SK-N-SH treated with all-trans-retinoic acid at 6 μM for 48 hours (cell line): ENCODE data around the gene AAK1.

ENCODE experiments used
- ATAC-seq: fragments of 200-7000 bp; cut with Tn5 transposase; 3 replicates; pipeline ENCODE4 v1.9.1; 2020; ENCODE audit warnings: mild to moderate bottlenecking, moderate library complexity
- ARNTL ChIP-seq: fragments of 450-650 bp; formaldehyde crosslinking; IDR thresholded peaks from 2 replicates; pipeline ENCODE4 v1.5.0; 2020; ENCODE audit warnings: low read depth, mild to moderate bottlenecking, moderate library complexity, borderline replicate concordance
- CSDC2 ChIP-seq: fragments of 250-450 bp; sonication (Bioruptor Pico); IDR thresholded peaks from 2 replicates; pipeline ENCODE4 v1.5.0; 2020; ENCODE audit warnings: mild to moderate bottlenecking, moderate library complexity
- CSRNP3 ChIP-seq: fragments of 250-450 bp; sonication (Bioruptor Pico); IDR thresholded peaks from 2 replicates; pipeline ENCODE4 v1.5.1; 2021; ENCODE audit warnings: mild to moderate bottlenecking, moderate library complexity
- GLIS3 ChIP-seq: fragments of 250-450 bp; sonication (Bioruptor Pico); IDR thresholded peaks from 2 replicates; pipeline ENCODE4 v1.5.0; 2020; ENCODE audit warnings: mild to moderate bottlenecking, moderate library complexity
- ISL1 ChIP-seq: fragments of 250-450 bp; sonication (Bioruptor Pico); IDR thresholded peaks from 2 replicates; pipeline ENCODE4 v2.1.2; 2022; ENCODE audit warnings: mild to moderate bottlenecking, moderate library complexity
- OSR1 ChIP-seq: fragments of 250-450 bp; sonication (Bioruptor Pico); IDR thresholded peaks from 2 replicates; pipeline ENCODE4 v1.8.0; 2022; ENCODE audit warnings: moderate library complexity, mild to moderate bottlenecking, inconsistent platforms
- POU6F1 ChIP-seq: fragments of 250-450 bp; sonication (Bioruptor Pico); IDR thresholded peaks from 2 replicates; pipeline ENCODE4 v1.8.0; 2021; ENCODE audit warnings: low read depth, mild to moderate bottlenecking, moderate library complexity, borderline replicate concordance
- PPARA ChIP-seq: fragments of 250-450 bp; sonication (Bioruptor Pico); IDR thresholded peaks from 2 replicates; pipeline ENCODE4 v1.5.0; 2020; ENCODE audit warnings: mild to moderate bottlenecking, borderline replicate concordance
- RARB ChIP-seq: fragments of 250-450 bp; sonication (Bioruptor Pico); IDR thresholded peaks from 2 replicates; pipeline ENCODE4 v1.8.0; 2021; ENCODE audit warnings: mild to moderate bottlenecking, moderate library complexity
- SNAI2 ChIP-seq: fragments of 250-450 bp; sonication (Bioruptor Pico); IDR thresholded peaks from 2 replicates; pipeline ENCODE4 v1.5.0; 2020; ENCODE audit warnings: mild to moderate bottlenecking, moderate library complexity
- TOX ChIP-seq: fragments of 250-450 bp; sonication (Bioruptor Pico); IDR thresholded peaks from 2 replicates; pipeline ENCODE4 v1.8.0; 2021; ENCODE audit warnings: mild to moderate bottlenecking, moderate library complexity, borderline replicate concordance
- ZC3H10 ChIP-seq: fragments of 250-450 bp; sonication (Bioruptor Pico); IDR thresholded peaks from 2 replicates; pipeline ENCODE4 v1.5.1; 2021; ENCODE audit warnings: mild to moderate bottlenecking, moderate library complexity
- ZFP3 ChIP-seq: fragments of 250-450 bp; sonication (Bioruptor Pico); IDR thresholded peaks from 2 replicates; pipeline ENCODE4 v1.5.0; 2020; ENCODE audit warnings: mild to moderate bottlenecking, moderate library complexity
- ZFP30 ChIP-seq: fragments of 450-650 bp; formaldehyde crosslinking; IDR thresholded peaks from 2 replicates; pipeline ENCODE4 v1.5.0; 2022; ENCODE audit warnings: mild to moderate bottlenecking, moderate library complexity
- ZNF565 ChIP-seq: fragments of 450-650 bp; formaldehyde crosslinking; conservative IDR thresholded peaks from 2 replicates; pipeline ENCODE4 v1.5.0; 2020; ENCODE audit warnings: low read depth, mild to moderate bottlenecking, moderate library complexity
- ZNF70 ChIP-seq: fragments of 450-650 bp; formaldehyde crosslinking; IDR thresholded peaks from 2 replicates; pipeline ENCODE4 v1.5.0; 2020; ENCODE audit warnings: mild to moderate bottlenecking, moderate library complexity
- ZNF8 ChIP-seq: fragments of 450-650 bp; formaldehyde crosslinking; IDR thresholded peaks from 2 replicates; pipeline ENCODE4 v1.5.0; 2020; ENCODE audit warnings: mild to moderate bottlenecking, moderate library complexity
- TF ChIP-seq, protein P1 (sequence below): fragments of 250-450 bp; sonication (Bioruptor Pico); IDR thresholded peaks from 2 replicates; pipeline ENCODE4 v1.8.0; 2020; ENCODE audit warnings: mild to moderate bottlenecking, moderate library complexity, borderline replicate concordance
- TF ChIP-seq, protein P2 (sequence below): fragments of 250-450 bp; sonication (Bioruptor Pico); IDR thresholded peaks from 2 replicates; pipeline ENCODE4 v1.5.0; 2020; ENCODE audit warnings: mild to moderate bottlenecking, moderate library complexity

The AAK1 gene

DNA sequence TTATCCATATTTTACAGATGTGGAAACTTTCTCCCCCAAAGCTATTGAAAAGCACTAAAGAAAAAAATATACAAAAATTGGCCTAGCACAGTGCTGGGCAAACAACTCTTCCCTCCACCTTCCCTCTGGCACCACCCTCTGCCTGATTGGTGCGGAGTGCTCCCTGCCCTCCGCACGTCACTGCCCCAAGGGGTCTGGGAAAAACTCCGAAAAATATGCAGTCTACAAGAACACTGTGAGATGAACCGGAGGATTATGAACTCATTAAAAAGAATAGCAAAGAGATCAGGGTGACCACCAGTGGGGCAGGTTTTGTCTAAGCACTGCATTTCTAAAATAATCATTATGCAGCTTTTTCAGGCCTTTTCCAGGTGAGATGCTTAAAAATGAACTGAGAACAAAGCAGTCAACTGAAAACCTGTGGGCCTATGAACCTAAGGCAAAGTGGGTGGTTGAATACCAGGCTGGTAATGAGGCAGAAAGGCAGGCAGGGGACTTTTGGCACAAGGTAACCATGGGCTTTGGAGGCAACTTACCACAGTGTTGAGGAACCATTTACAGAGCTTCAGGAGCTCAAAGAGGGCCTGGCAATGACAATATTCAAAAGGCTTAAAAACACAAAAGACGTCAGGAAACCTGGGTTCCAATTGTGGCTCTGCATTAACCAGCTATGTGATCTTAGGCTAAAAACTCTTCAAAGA is 57.5 kb downstream of the AAK1 start:
- TF ChIP-seq RARB, result no peak
- TF ChIP-seq, protein P1, sequence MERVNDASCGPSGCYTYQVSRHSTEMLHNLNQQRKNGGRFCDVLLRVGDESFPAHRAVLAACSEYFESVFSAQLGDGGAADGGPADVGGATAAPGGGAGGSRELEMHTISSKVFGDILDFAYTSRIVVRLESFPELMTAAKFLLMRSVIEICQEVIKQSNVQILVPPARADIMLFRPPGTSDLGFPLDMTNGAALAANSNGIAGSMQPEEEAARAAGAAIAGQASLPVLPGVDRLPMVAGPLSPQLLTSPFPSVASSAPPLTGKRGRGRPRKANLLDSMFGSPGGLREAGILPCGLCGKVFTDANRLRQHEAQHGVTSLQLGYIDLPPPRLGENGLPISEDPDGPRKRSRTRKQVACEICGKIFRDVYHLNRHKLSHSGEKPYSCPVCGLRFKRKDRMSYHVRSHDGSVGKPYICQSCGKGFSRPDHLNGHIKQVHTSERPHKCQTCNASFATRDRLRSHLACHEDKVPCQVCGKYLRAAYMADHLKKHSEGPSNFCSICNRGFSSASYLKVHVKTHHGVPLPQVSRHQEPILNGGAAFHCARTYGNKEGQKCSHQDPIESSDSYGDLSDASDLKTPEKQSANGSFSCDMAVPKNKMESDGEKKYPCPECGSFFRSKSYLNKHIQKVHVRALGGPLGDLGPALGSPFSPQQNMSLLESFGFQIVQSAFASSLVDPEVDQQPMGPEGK, result no peak
- no peak for TF ChIP-seq ARNTL (CRISPR knock-in tag)
- TF ChIP-seq ZFP30, result no peak
- TF ChIP-seq OSR1 (CRISPR knock-in tag), result no peak
- TF ChIP-seq ISL1, result no peak
- no peak for TF ChIP-seq ZNF8 (CRISPR knock-in tag)
- ATAC-seq, result no peak

DNA sequence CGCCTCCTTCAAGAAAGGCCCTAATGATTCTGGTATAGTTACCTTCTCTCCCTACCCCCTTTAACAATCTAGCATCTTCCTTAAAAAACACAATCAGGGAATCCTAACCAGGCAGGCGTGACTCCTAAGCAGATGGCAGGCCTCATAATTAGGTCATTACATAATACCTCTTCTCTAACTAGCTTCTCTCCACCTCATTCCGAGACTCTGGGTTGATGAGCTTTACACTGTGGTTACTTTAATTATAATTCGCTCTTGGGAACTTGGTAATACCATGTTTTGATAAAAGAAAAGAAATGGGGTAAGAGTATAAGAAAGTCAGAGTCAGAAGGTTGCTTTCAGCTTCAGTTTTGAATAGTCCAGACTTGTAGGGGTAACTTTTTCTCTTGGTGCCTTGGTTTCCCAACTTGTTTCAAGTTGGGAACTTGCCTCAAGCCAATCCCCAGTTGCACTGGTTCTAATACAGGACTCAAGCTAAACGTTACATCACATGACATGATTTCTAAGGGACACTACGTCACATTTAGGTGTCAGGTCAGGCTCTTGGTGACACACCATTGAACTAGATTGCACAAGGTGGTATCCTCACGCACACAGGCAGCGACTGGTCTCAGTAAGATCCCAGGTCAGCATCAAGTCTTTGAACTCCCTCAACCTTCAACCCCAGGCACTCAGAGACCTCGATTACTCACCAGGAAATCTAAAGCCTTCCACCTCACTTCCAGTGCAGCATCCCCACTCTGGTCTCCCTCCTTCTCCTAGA is 59.2 kb downstream of the AAK1 start:
- no peak for TF ChIP-seq ZC3H10 (CRISPR knock-in tag)
- no peak for TF ChIP-seq ZNF70 (CRISPR knock-in tag)
- no peak for ATAC-seq

GRCh38 chr2:69583321-69583833 is 60.2 kb downstream of the AAK1 start:
- TF ChIP-seq POU6F1 (CRISPR knock-in tag) (no peak), ZFP3 (no peak), SNAI2 (CRISPR knock-in tag) (no peak), PPARA (CRISPR knock-in tag) (no peak), ZNF565 (CRISPR knock-in tag) (no peak), ZNF8 (CRISPR knock-in tag) (no peak), GLIS3 (CRISPR knock-in tag) (no peak), ZC3H10 (CRISPR knock-in tag) (no peak), ARNTL (CRISPR knock-in tag) (no peak), CSDC2 (CRISPR knock-in tag) (no peak), TOX (CRISPR knock-in tag) (no peak), CSRNP3 (no peak), OSR1 (CRISPR knock-in tag) (no peak)
- TF ChIP-seq, protein P2, sequence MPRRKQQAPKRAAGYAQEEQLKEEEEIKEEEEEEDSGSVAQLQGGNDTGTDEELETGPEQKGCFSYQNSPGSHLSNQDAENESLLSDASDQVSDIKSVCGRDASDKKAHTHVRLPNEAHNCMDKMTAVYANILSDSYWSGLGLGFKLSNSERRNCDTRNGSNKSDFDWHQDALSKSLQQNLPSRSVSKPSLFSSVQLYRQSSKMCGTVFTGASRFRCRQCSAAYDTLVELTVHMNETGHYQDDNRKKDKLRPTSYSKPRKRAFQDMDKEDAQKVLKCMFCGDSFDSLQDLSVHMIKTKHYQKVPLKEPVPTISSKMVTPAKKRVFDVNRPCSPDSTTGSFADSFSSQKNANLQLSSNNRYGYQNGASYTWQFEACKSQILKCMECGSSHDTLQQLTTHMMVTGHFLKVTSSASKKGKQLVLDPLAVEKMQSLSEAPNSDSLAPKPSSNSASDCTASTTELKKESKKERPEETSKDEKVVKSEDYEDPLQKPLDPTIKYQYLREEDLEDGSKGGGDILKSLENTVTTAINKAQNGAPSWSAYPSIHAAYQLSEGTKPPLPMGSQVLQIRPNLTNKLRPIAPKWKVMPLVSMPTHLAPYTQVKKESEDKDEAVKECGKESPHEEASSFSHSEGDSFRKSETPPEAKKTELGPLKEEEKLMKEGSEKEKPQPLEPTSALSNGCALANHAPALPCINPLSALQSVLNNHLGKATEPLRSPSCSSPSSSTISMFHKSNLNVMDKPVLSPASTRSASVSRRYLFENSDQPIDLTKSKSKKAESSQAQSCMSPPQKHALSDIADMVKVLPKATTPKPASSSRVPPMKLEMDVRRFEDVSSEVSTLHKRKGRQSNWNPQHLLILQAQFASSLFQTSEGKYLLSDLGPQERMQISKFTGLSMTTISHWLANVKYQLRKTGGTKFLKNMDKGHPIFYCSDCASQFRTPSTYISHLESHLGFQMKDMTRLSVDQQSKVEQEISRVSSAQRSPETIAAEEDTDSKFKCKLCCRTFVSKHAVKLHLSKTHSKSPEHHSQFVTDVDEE (CRISPR knock-in tag), result no peak

DNA sequence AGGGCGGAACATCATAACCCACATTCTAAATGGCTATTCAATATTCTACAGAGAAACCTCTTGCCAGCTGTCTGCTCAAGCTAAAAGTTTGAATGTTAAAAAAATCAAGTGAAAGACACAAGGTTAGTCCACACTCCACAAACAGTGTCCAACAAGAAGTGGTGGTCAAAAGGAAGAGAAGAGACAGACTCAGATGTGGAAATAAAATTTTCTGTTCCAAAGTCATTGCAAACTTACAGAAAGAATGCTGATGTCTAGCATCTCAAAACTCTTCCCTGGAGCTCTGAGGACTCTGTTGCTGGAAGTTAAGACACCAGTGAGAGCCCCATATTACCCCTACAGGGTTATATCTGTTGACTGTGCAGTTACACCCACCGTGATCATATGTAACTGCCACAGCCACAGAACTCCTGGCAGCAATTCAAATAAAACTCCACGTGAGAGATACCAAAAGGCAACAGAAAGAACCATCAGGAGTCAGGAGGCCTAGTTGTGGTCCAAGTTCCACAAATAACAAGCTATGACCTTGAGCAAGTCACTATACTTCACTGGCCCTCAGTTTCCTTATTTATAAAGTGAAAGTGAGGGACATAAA is 60.9 kb downstream of the AAK1 start:
- TF ChIP-seq ZC3H10 (CRISPR knock-in tag) (no peak), GLIS3 (CRISPR knock-in tag) (no peak), CSDC2 (CRISPR knock-in tag) (no peak), SNAI2 (CRISPR knock-in tag) (no peak), CSRNP3 (no peak), POU6F1 (CRISPR knock-in tag) (no peak), TOX (CRISPR knock-in tag) (no peak)
- TF ChIP-seq, protein P2 (CRISPR knock-in tag), result no peak
- ATAC-seq, result peak; percentile 28; the same call in 2 of the 3 replicates

More at GRCh38 chr2:69583321-69583833, 60.2 kb downstream of the AAK1 start:
- no peak for ATAC-seq
